Activated CD8-positive, alpha-beta memory T cell treated with anti-CD3 and anti-CD28 coated beads for 24 hours (primary cell): Measurements from ENCODE around the gene ANGPTL3.

Source experiments
- DNase-seq: peaks from one replicate; pipeline ENCODE4 v3.0.0-alpha.2; 2020

The ANGPTL3 gene

DNA sequence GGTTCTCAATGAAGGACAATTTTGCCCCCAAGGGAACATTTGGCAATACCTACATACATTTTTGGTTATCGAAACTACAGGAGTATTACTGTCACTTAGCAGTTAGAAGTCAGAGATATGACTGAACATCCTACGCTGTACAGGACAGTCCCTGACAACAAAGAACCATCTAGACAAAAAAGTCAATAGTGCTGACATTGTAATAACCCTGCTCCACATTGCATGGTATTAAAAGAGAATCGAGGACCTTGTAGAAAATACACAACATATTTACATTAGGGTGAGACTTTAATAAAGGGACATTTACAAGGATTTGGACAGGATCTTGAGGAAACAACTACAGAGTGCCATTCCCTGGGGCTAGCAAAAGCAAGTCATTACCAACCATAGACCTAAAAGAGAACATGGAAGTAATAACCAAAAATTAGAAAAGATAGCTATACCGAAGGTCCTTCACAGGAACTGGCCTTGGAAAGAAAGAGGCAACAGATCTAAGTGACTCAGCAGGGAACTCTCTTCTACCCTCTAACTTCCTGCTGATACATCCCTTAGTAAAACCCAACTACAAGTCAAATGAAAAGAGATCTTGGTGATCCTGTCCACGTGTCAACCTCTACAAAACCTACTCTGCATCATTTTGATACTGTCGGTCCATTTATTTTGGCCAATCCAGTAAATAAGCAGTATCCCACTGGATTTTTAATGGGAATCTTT lies 40.2 kb downstream of the ANGPTL3 start:
- no peak for DNase-seq

DNA sequence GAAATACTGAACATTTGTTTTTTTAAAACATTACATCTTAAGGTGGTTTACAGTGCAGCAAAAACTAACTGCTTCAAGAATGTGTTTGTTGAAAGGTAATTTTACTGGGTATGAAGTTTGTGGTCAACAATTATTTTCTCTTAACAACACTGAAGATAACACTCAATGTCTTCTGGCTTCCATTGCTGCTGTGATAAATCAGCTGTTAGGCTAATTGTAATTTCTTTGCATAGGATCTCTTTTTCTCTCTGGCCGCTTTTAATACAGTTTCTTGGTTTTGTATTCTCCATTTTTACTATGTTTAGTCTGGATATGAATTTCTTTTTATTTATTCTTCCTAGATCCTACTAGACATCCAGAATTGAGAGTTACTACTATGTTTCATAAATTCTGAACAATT lies 46.0 kb downstream of the ANGPTL3 start:
- no peak for DNase-seq

DNA sequence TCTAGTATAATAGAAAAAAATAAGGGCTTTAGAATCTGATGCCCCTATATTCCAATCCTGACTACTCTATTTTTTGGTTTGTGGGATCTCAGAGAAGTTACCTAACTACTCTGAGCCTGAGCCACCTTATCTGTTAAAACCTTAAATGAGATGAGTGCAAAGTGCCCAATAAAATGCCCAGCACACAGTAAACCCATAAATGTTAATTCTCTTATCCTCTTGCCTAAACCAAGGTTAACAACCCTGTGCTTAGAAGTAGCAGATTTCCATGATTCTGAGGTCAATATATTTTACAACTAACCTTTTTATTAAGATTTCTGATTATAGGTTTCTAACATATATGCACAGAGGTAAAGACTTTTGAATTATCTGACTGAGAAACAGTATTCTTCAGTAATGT lies 55.1 kb downstream of the ANGPTL3 start:
- DNase-seq: no peak

DNA sequence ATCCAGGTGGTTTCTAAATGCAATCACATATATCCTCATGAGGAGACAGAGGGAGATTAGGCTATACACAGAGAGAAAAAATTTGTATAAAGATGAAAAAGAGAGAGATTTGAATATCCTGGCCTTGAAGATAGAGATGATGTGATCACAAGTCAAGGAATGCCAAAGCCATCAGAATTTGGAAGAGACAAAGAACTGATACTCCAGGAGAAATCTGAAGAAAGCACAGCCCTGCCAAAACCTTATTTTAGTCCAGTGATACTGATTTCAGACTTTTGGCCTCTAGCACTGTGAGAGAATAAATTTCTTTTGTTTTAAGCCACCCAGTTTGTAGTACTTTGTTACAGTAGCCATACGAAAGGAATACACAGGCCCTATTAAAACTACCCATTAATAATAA lies 57.4 kb downstream of the ANGPTL3 start:
- no peak for DNase-seq
